Activated CD4-positive, alpha-beta T cell treated with anti-CD3 and anti-CD28 coated beads, Interleukin-2, amount 50 U/mL, for 16 hours (primary cell): Measurements from ENCODE around the gene CHMP1A.

Source experiments
- DNase-seq: peaks from one replicate; pipeline ENCODE4 v3.0.0-alpha.2; 2020

The CHMP1A gene

DNA sequence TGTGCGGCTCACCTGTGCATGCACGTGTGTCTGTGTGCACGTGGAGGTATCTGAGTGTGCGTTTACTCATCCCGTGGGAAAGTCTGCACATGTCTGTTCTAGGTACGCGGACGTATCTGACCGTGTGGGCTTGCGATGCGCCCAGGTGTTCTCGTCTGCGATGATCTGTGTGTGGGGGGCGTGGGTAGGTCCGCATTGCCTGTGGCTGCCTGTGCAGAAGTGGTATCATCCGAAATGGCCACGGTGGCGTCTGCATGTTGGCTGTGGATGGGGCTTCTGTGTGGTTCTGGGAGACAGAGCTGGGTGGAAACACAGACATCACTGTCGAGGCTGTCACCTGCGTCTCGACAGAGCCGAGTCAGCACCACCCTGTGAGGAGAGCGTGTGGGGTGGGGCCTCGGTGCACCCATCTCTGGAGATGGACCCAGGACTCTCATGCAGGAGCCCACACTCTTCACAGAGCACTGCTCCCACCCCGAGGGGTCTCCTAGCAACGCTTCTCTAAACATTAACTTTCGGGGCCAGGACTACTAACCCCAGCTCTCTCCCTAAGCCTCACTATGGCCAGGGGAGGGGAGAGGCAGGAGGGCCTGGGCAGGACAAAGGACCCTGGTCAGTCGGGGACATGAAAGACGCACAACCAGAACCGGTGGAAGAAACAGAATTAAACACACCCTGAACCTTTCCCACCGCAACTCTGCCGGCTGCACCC, 35.7 kb downstream of the CHMP1A start:
- DNase-seq: no peak

- DNase-seq: no peak
These were observed 36.3 kb downstream of the CHMP1A start for GRCh38 chr16:89621136-89621697.

DNA sequence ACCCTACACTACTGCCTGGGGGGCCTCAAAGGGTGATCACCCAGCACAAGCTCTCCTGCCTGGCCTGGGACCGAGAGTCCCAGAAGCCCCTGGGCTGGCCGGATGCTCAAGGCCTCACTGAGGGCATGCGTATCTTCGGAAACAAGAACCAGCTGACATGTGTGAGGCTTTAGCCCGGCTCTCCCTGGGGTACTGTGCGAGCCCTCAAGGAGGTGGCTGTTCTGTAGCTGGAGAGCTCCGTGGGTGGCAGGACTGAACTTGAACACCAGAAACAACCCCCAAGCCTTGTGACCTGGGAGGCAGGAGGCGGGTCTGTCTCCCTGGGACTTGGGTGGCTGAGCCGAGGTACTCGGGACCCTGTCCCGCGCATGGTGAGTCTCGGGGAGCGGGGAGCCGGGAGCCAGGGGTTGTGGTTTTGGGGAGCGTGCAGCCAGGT, 37.1 kb downstream of the CHMP1A start:
- no peak for DNase-seq

DNA sequence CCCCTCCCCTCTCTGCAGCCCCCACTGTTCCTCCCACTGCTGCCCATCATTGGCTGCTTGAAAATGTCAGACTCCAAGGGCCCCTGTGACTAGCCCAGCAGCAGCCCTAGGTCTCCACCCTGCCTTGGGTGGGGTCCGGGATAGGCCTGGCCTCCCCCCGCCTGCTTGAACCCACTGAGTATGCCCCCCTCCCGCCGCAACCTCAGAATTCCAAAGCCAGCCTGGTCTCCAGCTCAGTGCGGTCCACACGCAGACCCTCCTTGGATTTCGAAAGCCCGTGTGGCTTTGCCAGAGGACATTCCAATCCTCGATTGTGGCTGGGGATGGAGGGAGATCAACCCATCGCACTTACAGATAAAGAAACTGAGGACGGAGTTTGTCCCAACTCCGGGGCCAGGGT, 37.7 kb downstream of the CHMP1A start:
- DNase-seq: no peak

- no peak for DNase-seq
These were observed 39.2 kb downstream of the CHMP1A start for GRCh38 chr16:89618109-89618998.

GRCh38 chr16:89617036-89617435, 40.5 kb downstream of the CHMP1A start:
- no peak for DNase-seq

DNA sequence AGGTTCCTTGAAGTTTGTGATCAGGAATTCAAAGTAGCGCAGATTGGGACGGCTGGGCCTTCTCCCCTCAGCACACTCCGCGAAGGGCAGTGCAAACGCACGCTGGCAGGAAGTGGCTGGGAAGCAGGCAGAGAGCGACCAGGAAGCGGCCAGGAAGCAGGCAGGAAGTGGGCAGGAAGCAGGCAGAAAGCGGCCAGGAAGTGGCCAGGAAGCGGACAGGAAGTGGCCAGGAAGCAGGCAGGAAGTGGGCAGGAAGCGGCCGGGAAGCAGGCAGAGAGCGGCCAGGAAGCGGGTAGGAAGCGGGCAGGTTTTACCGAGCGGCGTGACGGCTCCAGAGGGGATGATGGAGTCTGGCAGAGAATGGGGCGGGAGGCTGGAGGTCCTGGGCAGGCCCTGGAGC, 40.9 kb downstream of the CHMP1A start:
- DNase-seq: no peak

DNA sequence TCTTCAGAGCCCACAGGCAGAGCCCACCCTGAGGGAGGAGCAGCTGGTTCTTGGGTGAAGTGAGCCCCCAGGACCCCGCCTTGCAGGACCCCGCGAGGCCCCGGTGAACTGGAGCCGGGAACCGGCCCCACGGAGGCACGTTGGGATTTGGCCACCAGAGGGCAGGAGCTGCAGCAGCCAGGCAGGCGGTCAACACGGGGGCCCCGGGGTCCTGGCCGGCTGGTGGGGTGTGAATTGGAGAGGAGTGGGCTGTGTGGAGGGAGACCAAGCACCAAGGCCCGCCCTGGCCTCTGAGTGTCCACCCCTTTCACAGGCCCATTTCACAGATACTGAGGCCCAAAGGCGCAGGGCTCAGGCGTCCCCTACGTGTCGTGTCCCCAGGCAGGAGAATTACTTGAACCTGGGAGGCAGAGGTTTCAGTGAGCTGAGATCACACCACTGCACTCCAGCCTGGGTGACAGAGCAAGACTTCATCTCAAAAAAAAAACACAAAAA, 41.9 kb downstream of the CHMP1A start:
- no peak for DNase-seq

GRCh38 chr16:89615176-89615575, 42.3 kb downstream of the CHMP1A start:
- no peak for DNase-seq

- no peak for DNase-seq
These were observed 43.5 kb downstream of the CHMP1A start for GRCh38 chr16:89613954-89614459.

DNA sequence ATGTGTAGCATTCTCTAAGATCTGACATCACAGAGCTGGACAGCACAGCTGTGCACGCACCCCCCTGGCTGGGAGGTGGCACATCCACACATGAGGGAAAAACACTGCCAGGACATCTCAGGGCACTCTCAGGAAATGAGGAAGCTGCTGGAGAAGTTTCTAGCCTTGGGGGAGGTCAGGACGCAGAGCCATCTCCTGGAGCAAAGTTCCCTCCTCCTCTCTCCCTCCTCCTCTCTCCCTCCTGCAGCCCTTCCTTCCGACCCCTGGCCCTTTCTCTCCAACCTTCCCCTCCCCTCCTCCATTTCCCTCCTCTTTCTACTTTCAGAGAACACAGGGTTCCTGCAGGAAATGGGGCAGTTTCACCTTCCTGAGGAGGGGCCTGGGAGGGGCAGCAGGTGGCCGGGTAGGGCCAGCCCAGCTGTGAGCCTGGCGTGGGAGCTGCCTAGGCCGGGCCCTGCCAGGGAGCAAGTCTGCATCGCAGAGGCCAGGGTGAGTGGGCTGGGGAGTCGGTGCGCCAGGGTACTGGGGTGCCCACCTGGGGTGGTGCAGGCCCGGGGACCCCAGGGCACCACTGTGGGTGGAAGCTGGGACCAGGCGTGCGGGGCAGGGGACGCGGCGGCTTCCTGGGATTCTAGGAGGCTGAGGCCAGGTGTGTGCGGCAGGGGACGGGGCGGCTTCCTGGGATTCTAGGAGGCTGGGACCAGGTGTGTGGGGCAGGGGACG, 44.1 kb downstream of the CHMP1A start, which contains the start of gene DPEP1:
TSS of gene DPEP1 (plus strand) at position 412 of the 723 bp plus-strand sequence. CDS start 16,769 bp downstream, outside the sequence.
- no peak for DNase-seq

DNA sequence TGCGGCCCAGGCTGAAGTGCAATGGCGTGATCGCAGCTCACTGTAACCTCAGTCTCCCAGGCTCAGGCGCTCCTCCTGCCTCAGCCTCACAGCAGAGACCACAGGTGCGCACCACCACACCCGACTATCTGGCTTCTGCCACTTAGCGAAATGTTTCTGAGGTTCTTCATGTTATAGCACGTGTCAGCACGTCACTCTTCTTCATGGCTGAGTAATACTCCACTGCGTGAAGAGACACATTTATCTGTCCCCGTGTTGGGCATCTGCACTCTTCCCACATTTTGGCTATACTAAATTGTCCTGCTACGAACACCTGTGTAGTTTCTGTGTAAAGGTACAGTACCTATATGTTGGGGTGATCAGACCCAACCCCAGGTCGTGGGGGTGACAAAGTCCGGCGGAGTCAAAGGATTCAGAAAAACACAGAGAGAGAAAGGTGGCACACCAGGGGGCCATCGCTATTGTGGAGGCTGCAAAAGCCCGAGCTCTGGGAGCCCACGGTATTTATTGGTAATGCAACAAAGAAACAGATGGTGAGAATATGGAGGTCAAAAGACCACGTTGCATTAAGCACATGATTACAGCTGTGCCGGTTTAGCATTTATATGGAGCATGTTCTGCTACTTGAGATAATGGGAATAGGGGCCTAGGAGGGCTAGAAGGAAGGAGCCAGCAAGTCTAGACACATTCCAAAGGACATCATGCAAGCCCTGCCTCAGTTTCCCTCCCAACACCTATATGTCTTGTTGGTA, 44.9 kb downstream of the CHMP1A start:
- no peak for DNase-seq

DNA sequence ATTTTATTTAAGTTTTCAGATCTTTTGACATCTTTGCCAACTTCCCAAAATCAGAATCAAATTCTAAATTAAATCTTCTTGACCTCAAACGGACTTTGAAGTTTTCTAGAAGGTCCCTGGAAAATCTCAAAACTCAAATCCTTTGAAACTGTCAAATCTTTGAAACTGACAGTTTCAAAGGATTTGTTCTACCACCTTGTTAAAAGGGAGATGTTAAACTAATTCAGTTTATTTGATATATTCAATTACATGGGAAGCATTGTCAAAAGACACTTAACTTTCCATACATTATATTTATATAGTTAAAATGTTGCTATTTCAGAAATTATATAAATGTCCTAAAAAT, 47.4 kb downstream of the CHMP1A start:
- DNase-seq: no peak

DNA sequence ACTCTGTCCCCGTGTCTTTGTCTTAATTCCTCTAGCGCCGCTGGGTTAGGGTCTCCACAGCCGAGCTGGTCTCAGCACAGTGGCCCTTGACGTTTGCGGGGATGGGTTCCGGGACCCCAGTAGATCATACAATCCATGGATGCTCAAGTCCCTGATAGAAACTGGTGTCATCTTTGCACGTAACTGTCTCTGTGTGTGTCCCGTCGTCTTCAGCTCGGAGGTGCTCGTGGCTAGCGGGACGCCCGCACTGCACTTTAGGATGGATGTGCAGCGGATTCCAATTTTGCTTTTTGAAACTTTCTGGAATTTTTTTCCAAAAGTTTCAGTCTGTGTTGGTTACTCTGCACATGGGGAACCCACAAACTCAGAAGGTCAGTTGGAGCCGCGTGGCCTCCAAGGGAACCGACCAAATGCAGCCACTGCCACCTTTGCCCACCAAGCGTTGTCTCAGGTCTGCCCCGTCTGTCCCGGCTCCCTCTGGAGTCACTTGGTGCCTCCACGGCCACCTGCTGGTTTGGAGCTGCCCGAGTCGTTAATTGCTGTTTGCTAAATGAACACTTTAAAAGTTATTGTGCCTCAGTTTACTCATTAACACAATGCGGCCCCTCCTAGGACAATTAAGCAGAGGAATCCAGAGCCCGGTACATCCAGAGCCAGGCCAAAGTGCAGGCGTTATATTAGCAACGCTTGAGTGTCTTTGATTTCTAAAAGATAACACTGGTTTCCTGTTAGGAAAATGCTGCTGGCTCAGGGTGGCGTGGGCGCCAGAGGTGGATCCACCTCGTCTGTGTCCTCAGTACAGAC, 49.4 kb downstream of the CHMP1A start:
- DNase-seq: no peak

DNA sequence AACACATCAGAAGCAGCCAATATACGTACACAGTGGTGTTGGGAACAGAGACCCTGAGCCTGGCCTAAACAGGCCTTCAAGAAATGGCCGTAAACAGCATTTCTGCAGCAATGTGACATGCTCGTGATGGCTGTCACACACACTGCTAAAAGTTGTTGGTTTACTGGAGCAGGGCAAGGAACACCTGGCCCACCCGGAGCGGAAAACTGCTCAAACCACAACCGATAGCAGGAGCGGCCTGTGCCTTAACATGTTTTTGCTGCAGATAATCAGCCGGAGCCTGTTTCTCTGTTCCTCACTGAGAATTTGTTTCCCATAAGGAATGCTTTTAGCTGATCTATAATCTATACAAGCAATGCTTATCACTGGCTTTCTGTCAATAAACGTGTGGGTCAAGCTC, 50.1 kb downstream of the CHMP1A start:
- no peak for DNase-seq

DNA sequence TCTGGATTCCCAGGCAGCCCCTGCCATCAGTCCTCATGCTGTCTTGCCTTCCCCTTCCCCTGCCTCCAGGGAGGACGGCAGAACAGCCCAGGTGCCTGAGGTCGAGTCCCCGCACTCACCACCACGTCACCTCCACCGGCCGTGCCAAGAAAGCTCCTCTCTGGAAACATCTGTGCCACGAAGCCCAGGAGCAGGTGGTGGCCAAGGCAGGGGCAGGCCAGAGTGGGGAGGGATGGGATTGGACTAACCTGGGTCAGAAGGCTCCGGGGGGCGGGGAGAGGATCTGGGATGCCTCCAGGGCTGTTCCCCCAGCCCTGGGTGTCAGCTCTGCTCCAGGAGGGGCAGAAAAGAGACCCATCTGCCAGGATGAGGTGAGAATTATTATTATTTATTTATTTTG, 51.5 kb downstream of the CHMP1A start:
- no peak for DNase-seq

DNA sequence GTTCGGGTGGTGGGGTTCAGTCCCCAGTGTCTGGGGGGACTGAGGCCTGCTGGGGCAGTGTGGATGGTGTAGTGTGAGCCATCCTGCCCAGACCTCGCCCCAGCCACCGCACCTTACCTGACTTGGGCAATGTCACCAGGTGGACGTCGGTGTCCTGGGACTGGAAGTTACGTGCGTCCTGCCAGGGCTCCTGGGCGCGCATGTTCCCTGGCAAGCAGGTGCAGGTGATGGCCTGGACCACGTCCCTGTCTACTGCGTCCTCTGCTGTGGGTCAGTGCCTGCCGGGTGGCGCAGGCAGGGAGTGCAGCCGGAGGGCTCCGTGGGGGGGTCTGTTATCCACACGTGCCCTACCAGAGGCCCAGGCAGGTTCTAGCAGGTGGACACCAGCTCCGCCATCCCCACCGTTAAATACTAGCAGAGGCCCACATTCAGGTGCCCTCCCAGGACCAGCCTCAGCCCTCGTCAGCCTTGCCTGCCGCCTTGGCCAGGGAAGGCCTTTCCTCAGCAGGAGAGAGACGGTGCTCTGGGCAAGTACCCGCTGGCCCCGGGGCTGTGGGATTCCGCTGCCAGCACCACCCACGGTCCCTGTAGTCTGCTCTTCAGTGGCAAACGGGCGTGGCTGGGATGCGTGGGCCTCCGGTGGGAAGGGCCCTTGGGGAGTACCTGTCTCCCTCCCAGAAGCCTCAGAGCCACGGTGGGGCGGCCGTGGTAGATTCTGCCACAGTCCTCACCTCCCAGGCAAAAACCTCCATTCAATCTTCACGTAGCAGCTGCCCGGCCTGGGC, 52.1 kb downstream of the CHMP1A start:
- no peak for DNase-seq

GRCh38 chr16:89604764-89605163, 52.7 kb downstream of the CHMP1A start:
- DNase-seq: no peak

GRCh38 chr16:89602952-89603590, 54.4 kb downstream of the CHMP1A start:
- no peak for DNase-seq
